Large intestine (tissue), 3 donors: Measurements from ENCODE around the gene HOMEZ. TPM values are rescaled to one million over a fixed set of nuclear protein-coding genes. Genes with fewer than 3 reads are reported as not detected.

Experiments
- DNase-seq, 2 donors: peaks; one replicate each; pipeline versions ENCODE4 v3.0.0 to v3.0.0-alpha.2; 2013
- H3K27ac ChIP-seq: one replicate; pipeline ENCODE4 v1.5.1; 2013; ENCODE audit warnings: low read length
- H3K27me3 ChIP-seq: 2 replicates; pipeline ENCODE4 v1.6.1; 2013; ENCODE audit warnings: low read length; ENCODE audit not compliant: control insufficient read depth, insufficient read depth
- H3K36me3 ChIP-seq: 2 replicates; pipeline ENCODE4 v1.6.1; 2013; ENCODE audit warnings: low read length; ENCODE audit not compliant: control insufficient read depth, insufficient read depth
- H3K4me1 ChIP-seq: one replicate; pipeline ENCODE4 v1.6.1; 2013; ENCODE audit warnings: low read length; ENCODE audit not compliant: control insufficient read depth, insufficient read depth
- H3K4me3 ChIP-seq: one replicate; pipeline ENCODE4 v1.5.1; 2013; ENCODE audit warnings: low read length
- H3K9me3 ChIP-seq: one replicate; pipeline ENCODE4 v1.6.1; 2013; ENCODE audit warnings: mild to moderate bottlenecking, low read depth, low read length, moderate library complexity; ENCODE audit not compliant: control insufficient read depth
- WGBS: methylation state at CpG from one replicate; pipeline ENCODE4 v1.1.5; 2013; ENCODE audit warnings: low lambda C conversion rate; ENCODE audit not compliant: insufficient coverage; 5-methylcytosine and 5-hydroxymethylcytosine counted together
- polyA plus RNA-seq: library from polyadenylated mRNA; unstranded; fragments of 120-200 nt; gene quantifications from one replicate; pipeline ENCODE4 v1.2.1, GENCODE V29; 2013

Gene HOMEZ
- polyA plus RNA-seq, 1 donor: 15.7 TPM

- WGBS: 35% methylated on average over 4 of the region's 10 CpGs
- Histone ChIP-seq H3K4me1 (peaks cover 7% of the 10 kb centered on the region), H3K36me3 (peaks cover 31% of the 10 kb centered on the region), H3K27ac (peak overlapping the region; percentile 93), H3K4me3 (peak overlapping the region; percentile 87), H3K27me3 (no peaks in the 10 kb centered on the region), H3K9me3 (no peaks in the 10 kb centered on the region)
- DNase-seq: no peak
These were observed 36.9 kb upstream of the HOMEZ start for GRCh38 chr14:23322568-23323517.

GRCh38 chr14:23321572-23322547, 35.9 kb upstream of the HOMEZ start:
- Histone ChIP-seq H3K4me1 (peaks cover 7% of the 10 kb centered on the region), H3K9me3 (no peaks in the 10 kb centered on the region), H3K4me3 (peak overlapping the region; percentile 87), H3K27ac (peak overlapping the region; percentile 93), H3K27me3 (no peaks in the 10 kb centered on the region), H3K36me3 (peaks cover 33% of the 10 kb centered on the region)
- WGBS: no CpG with 5 or more reads among the region's 64 CpGs
- DNase-seq: peak; percentile 37 to 72

- peaks cover 35% of the 10 kb centered on the region for H3K36me3 ChIP-seq
These were observed 34.9 kb upstream of the HOMEZ start, which contains the start of gene PABPN1 for GRCh38 chr14:23320584-23321571. Gene PABPN1, plus strand, starts transcription at chr14:23321457. Its CDS starts 13 bp downstream, at chr14:23321470.

GRCh38 chr14:23319746-23320583, 34.0 kb upstream of the HOMEZ start:
- Histone ChIP-seq H3K27me3 (no peaks in the 10 kb centered on the region), H3K9me3 (no peaks in the 10 kb centered on the region), H3K27ac (peak overlapping the region; percentile 92), H3K36me3 (peaks cover 27% of the 10 kb centered on the region), H3K4me1 (peaks cover 7% of the 10 kb centered on the region), H3K4me3 (no peak overlapping the region)
- no peak for DNase-seq
- WGBS: no CpG with 5 or more reads among the region's 17 CpGs

More at GRCh38 chr14:23320584-23321571, 34.9 kb upstream of the HOMEZ start, which contains the start of gene PABPN1:
- no peaks in the 10 kb centered on the region for H3K27me3 ChIP-seq
- H3K4me1 ChIP-seq: peaks cover 7% of the 10 kb centered on the region
- WGBS: 40% methylated on average over 1 of the region's 63 CpGs
- no peaks in the 10 kb centered on the region for H3K9me3 ChIP-seq
- DNase-seq: peak; percentile 100
- peak within 1 kb of the TSS; percentile 93 for H3K27ac ChIP-seq
- H3K4me3 ChIP-seq: peak within 1 kb of the TSS; percentile 87

- no peak overlapping the region for H3K4me3 ChIP-seq
- H3K36me3 ChIP-seq: peaks cover 10% of the 10 kb centered on the region
- no peak for DNase-seq
- H3K27ac ChIP-seq: no peak overlapping the region
- no peaks in the 10 kb centered on the region for H3K27me3 ChIP-seq
- no peaks in the 10 kb centered on the region for H3K4me1 ChIP-seq
- H3K9me3 ChIP-seq: no peaks in the 10 kb centered on the region
- WGBS: 83% methylated on average over 1 of the region's 5 CpGs
These were observed 30.4 kb upstream of the HOMEZ start for GRCh38 chr14:23316300-23316699.

GRCh38 chr14:23310546-23310945, 24.6 kb upstream of the HOMEZ start:
- no peak for DNase-seq
- H3K27ac ChIP-seq: no peak overlapping the region
- peaks cover 24% of the 10 kb centered on the region for H3K4me1 ChIP-seq
- no peaks in the 10 kb centered on the region for H3K9me3 ChIP-seq
- H3K4me3 ChIP-seq: no peak overlapping the region
- WGBS: no CpG with 5 or more reads among the region's 1 CpG
- peaks cover 43% of the 10 kb centered on the region for H3K36me3 ChIP-seq
- H3K27me3 ChIP-seq: no peaks in the 10 kb centered on the region

- Histone ChIP-seq H3K36me3 (peaks cover 43% of the 10 kb centered on the region), H3K4me3 (no peak overlapping the region), H3K9me3 (no peaks in the 10 kb centered on the region), H3K27me3 (no peaks in the 10 kb centered on the region), H3K4me1 (peaks cover 25% of the 10 kb centered on the region), H3K27ac (no peak overlapping the region)
- DNase-seq: no peak
- no CpG with 5 or more reads among the region's 17 CpGs for WGBS
These were observed 23.0 kb upstream of the HOMEZ start for GRCh38 chr14:23308721-23309445.

GRCh38 chr14:23307687-23308644, 22.0 kb upstream of the HOMEZ start:
- 100% methylated on average over 1 of the region's 22 CpGs for WGBS
- Histone ChIP-seq H3K4me3 (peak overlapping the region; percentile 91), H3K27ac (no peak overlapping the region), H3K4me1 (peaks cover 25% of the 10 kb centered on the region), H3K9me3 (no peaks in the 10 kb centered on the region), H3K27me3 (no peaks in the 10 kb centered on the region), H3K36me3 (peaks cover 43% of the 10 kb centered on the region)
- DNase-seq: no peak
